Esophagus muscularis mucosa (tissue), 3 donors: ENCODE results near the gene RNF138.

Experiments used
- EP300 ChIP-seq: sonication (generic); formaldehyde crosslinking; IDR thresholded peaks from one replicate; pipeline ENCODE4 v1.6.1; 2017; ENCODE audit warnings: antibody characterized with exemption
- TF ChIP-seq, protein P1 (sequence below), 3 experiments: fragments of 200-600 bp in 2 of 3; fragments of 450-650 bp in 1 of 3; sonication (generic) in 2 of 3; IDR thresholded peaks; one replicate each; pipeline ENCODE4 v1.5.1; 2017 to 2019; ENCODE audit warnings: antibody characterized with exemption in 3 of 3, mild to moderate bottlenecking in 2 of 3, moderate library complexity in 1 of 3

DNA sequence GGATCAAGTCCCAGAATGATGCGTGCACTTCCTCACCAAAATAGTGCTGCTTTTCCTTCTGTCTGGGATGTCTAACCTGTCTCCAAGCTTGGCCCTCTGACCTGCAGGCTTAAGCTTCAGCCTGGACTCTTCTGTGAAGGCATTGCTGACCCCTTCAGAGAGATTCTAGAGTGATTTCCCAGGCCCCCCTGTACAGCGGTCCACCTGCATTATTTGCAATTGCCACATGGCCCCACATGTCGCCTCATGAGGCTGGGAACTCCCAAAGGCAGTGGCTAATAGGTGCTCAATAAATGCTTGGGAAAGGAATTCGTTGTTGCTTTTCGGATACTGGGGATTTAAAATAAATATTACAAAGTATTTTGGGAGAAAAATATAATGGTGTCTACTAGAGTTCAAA is 65.9 kb downstream of the RNF138 start:
- TF ChIP-seq, protein P1, sequence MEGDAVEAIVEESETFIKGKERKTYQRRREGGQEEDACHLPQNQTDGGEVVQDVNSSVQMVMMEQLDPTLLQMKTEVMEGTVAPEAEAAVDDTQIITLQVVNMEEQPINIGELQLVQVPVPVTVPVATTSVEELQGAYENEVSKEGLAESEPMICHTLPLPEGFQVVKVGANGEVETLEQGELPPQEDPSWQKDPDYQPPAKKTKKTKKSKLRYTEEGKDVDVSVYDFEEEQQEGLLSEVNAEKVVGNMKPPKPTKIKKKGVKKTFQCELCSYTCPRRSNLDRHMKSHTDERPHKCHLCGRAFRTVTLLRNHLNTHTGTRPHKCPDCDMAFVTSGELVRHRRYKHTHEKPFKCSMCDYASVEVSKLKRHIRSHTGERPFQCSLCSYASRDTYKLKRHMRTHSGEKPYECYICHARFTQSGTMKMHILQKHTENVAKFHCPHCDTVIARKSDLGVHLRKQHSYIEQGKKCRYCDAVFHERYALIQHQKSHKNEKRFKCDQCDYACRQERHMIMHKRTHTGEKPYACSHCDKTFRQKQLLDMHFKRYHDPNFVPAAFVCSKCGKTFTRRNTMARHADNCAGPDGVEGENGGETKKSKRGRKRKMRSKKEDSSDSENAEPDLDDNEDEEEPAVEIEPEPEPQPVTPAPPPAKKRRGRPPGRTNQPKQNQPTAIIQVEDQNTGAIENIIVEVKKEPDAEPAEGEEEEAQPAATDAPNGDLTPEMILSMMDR (IDR thresholded peaks at IDR 0.05) = no peak
- no peak for TF ChIP-seq EP300
